WTC11 (cell line): ENCODE results near the gene USP48. TPM values are rescaled to one million over a fixed set of nuclear protein-coding genes. Genes with fewer than 3 reads are reported as not detected.
A peak's percentile ranks its signal among the peaks of the same experiment; 100 is the strongest.

Experiments
- ATAC-seq: fragments of 200-7000 bp; cut with Tn5 transposase; 2 replicates; pipeline ENCODE4 v1.10.0; 2021; ENCODE audit warnings: mild to moderate bottlenecking, moderate library complexity
- CTCF ChIA-PET: fragments of 300-600 bp; sonication (Branson Sonifier 250); formaldehyde crosslinking; loops from one replicate; lab custom pipeline; 2021; ENCODE audit warnings: antibody characterized with exemption; lab: Charles Lee
- POLR2A ChIA-PET: fragments of 350-600 bp; sonication (Branson Sonifier 250); formaldehyde crosslinking; loops from one replicate; lab custom pipeline; 2021; ENCODE audit warnings: antibody characterized with exemption; lab: Charles Lee
- DNase-seq: peaks from one replicate; pipeline ENCODE4 v3.0.0; 2021; ENCODE audit warnings: low spot score
- H3K27ac Mint-ChIP-seq: 2 replicates; pipeline ENCODE4 v1.8.0; 2021; ENCODE audit warnings: mixed read lengths
- H3K27me3 Mint-ChIP-seq: 2 replicates; pipeline ENCODE4 v1.8.0; 2021; ENCODE audit warnings: low read depth, mild to moderate bottlenecking, moderate library complexity, mixed read lengths
- H3K36me3 Mint-ChIP-seq: 2 replicates; pipeline ENCODE4 v1.8.0; 2021; ENCODE audit warnings: mixed read lengths
- H3K4me1 Mint-ChIP-seq: 2 replicates; pipeline ENCODE4 v1.8.0; 2022; ENCODE audit warnings: mixed read lengths
- H3K4me3 Mint-ChIP-seq: 2 replicates; pipeline ENCODE4 v1.8.0; 2021; ENCODE audit warnings: mild to moderate bottlenecking, moderate library complexity, mixed read lengths
- H3K9me3 Mint-ChIP-seq: 2 replicates; pipeline ENCODE4 v1.8.0; 2021; ENCODE audit warnings: mixed read lengths
- ARID4B ChIP-seq: sonication (generic); formaldehyde crosslinking; IDR thresholded peaks from 2 replicates; pipeline ENCODE4 v1.8.0; 2023; ENCODE audit warnings: missing genetic modification reagents, mild to moderate bottlenecking, borderline replicate concordance
- ATF6 ChIP-seq: sonication (generic); formaldehyde crosslinking; IDR thresholded peaks from 2 replicates; pipeline ENCODE4 v1.8.1; 2023; ENCODE audit warnings: mild to moderate bottlenecking, missing genetic modification reagents
- E2F5 ChIP-seq: sonication (generic); formaldehyde crosslinking; IDR thresholded peaks from 2 replicates; pipeline ENCODE4 v1.8.1; 2022; ENCODE audit warnings: mild to moderate bottlenecking, moderate library complexity, missing genetic modification reagents
- EMX1 ChIP-seq: fragments of 250-450 bp; sonication (Bioruptor Pico); IDR thresholded peaks from 2 replicates; pipeline ENCODE4 v1.8.0; 2021; ENCODE audit warnings: mild to moderate bottlenecking
- ERG ChIP-seq: fragments of 250-450 bp; sonication (Bioruptor Pico); IDR thresholded peaks from 2 replicates; pipeline ENCODE4 v1.8.0; 2021; ENCODE audit warnings: mild to moderate bottlenecking
- GTF2I ChIP-seq: fragments of 250-450 bp; sonication (Bioruptor Pico); conservative IDR thresholded peaks from 2 replicates; pipeline ENCODE4 v1.4.0; 2021; ENCODE audit warnings: mild to moderate bottlenecking
- HMGXB4 ChIP-seq: sonication (generic); formaldehyde crosslinking; IDR thresholded peaks from 2 replicates; pipeline ENCODE4 v1.8.1; 2023; ENCODE audit warnings: mild to moderate bottlenecking, moderate library complexity, missing genetic modification reagents
- IRF2 ChIP-seq: sonication (generic); formaldehyde crosslinking; IDR thresholded peaks from 2 replicates; pipeline ENCODE4 v1.8.0; 2022; ENCODE audit warnings: low read depth, missing genetic modification reagents, borderline replicate concordance
- NFATC4 ChIP-seq: fragments of 250-450 bp; sonication (Bioruptor Pico); IDR thresholded peaks from 2 replicates; pipeline ENCODE4 v1.9.0; 2021; ENCODE audit warnings: mild to moderate bottlenecking
- NFE2L1 ChIP-seq: sonication (generic); formaldehyde crosslinking; IDR thresholded peaks from 2 replicates; pipeline ENCODE4 v1.8.1; 2023; ENCODE audit warnings: missing genetic modification reagents
- PRDM15 ChIP-seq: sonication (generic); formaldehyde crosslinking; IDR thresholded peaks from 2 replicates; pipeline ENCODE4 v1.8.0; 2022; ENCODE audit warnings: missing genetic modification reagents
- RELA ChIP-seq: sonication (generic); formaldehyde crosslinking; IDR thresholded peaks from 2 replicates; pipeline ENCODE4 v1.8.1; 2022; ENCODE audit warnings: missing genetic modification reagents, mild to moderate bottlenecking, borderline replicate concordance
- RORB ChIP-seq: fragments of 250-450 bp; sonication (Bioruptor Pico); IDR thresholded peaks from 2 replicates; pipeline ENCODE4 v1.9.0; 2021; ENCODE audit warnings: mild to moderate bottlenecking
- SOX15 ChIP-seq: fragments of 250-450 bp; sonication (Bioruptor Pico); IDR thresholded peaks from 2 replicates; pipeline ENCODE4 v1.9.0; 2021; ENCODE audit warnings: mild to moderate bottlenecking
- ZNF219 ChIP-seq: sonication (generic); formaldehyde crosslinking; IDR thresholded peaks from 2 replicates; pipeline ENCODE4 v1.8.0; 2023; ENCODE audit warnings: missing genetic modification reagents, mild to moderate bottlenecking, borderline replicate concordance
- ZNF317 ChIP-seq: sonication (generic); formaldehyde crosslinking; IDR thresholded peaks from 2 replicates; pipeline ENCODE4 v1.8.1; 2023; ENCODE audit warnings: low read depth, mild to moderate bottlenecking, moderate library complexity, missing genetic modification reagents, borderline replicate concordance
- total RNA-seq: library from RNA; stranded (reverse); gene quantifications from 3 replicates; pipeline ENCODE4 v1.2.3, GENCODE V29; 2021

The USP48 gene
- total RNA-seq, 1 experiment from 2014 or later = 86.9 TPM

GRCh38 chr1:21763694-21764419, 19.1 kb downstream of the USP48 start:
- Mint-ChIP-seq H3K4me3 (no peak overlapping the region; the same call in 1 of the 2 replicates), H3K4me1 (peaks cover 43% of the 10 kb centered on the region), H3K27ac (peak overlapping the region; percentile 85; the same call in 1 of the 2 replicates), H3K9me3 (no peaks in the 10 kb centered on the region), H3K36me3 (0 out of 2 replicates have a peak, but pooled peaks cover under 1% of the 10 kb centered on the region), H3K27me3 (no peaks in the 10 kb centered on the region)
- no peak for DNase-seq
- TF ChIP-seq ATF6 (CRISPR knock-in tag) (no peak), RELA (CRISPR knock-in tag) (no peak), RORB (CRISPR knock-in tag) (no peak), IRF2 (CRISPR knock-in tag) (no peak), ARID4B (CRISPR knock-in tag) (no peak), NFE2L1 (CRISPR knock-in tag) (no peak), GTF2I (CRISPR knock-in tag) (no peak), EMX1 (CRISPR knock-in tag) (no peak), E2F5 (no peak), HMGXB4 (no peak), NFATC4 (CRISPR knock-in tag) (no peak), PRDM15 (CRISPR knock-in tag) (no peak), SOX15 (CRISPR knock-in tag) (no peak), ZNF219 (no peak), ZNF317 (CRISPR knock-in tag) (no peak), ERG (CRISPR knock-in tag) (no peak)
- ATAC-seq = no peak
- ChIA-PET CTCF (no interaction called here), POLR2A (no interaction called here)
